K562 (cell line): Measurements from ENCODE around the gene RGS9BP.

ENCODE experiments used
- KLF6 ChIP-seq: fragments of 250-450 bp; sonication (Bioruptor Pico); IDR thresholded peaks from 2 replicates; pipeline ENCODE4 v1.4.0; 2020; ENCODE audit warnings: mild to moderate bottlenecking, moderate library complexity, borderline replicate concordance
- L3MBTL2 ChIP-seq: fragments of 450-650 bp; IDR thresholded peaks from 2 replicates; pipeline ENCODE4 v1.6.1; 2016; ENCODE audit warnings: mild to moderate bottlenecking, moderate library complexity
- MTA2 ChIP-seq: fragments of 450-650 bp; IDR thresholded peaks from 2 replicates; pipeline ENCODE4 v1.6.1; 2016; ENCODE audit warnings: low read depth
- MTF1 ChIP-seq: fragments of 250-450 bp; sonication (Bioruptor Pico); IDR thresholded peaks from 2 replicates; pipeline ENCODE4 v1.9.0; 2021; ENCODE audit warnings: moderate library complexity, mild to moderate bottlenecking, inconsistent platforms, borderline replicate concordance
- POLR2A ChIP-seq: fragments of 450-650 bp; conservative IDR thresholded peaks from 2 replicates; pipeline ENCODE4 v1.6.1; 2016
- RBBP5 ChIP-seq: fragments of 200-600 bp; sonication (generic); IDR thresholded peaks from 2 replicates; pipeline ENCODE4 v1.6.1; 2012; ENCODE audit warnings: borderline replicate concordance, mild to moderate bottlenecking, low read length, control low read depth, inconsistent platforms; ENCODE audit not compliant: insufficient read depth, poor library complexity, severe bottlenecking
- SREBF2 ChIP-seq: sonication (generic); formaldehyde crosslinking; IDR thresholded peaks from 2 replicates; pipeline ENCODE4 v1.4.0; 2020; ENCODE audit warnings: mild to moderate bottlenecking, missing genetic modification reagents
- ZNF253 ChIP-seq: fragments of 250-450 bp; sonication (Bioruptor Pico); conservative IDR thresholded peaks from 2 replicates; pipeline ENCODE4 v1.6.1; 2021; ENCODE audit warnings: mild to moderate bottlenecking
- TF ChIP-seq, protein P1 (sequence below), 3 experiments: IDR thresholded peaks in 2 of 3; conservative IDR thresholded peaks in 1 of 3; 2 replicates each; pipeline ENCODE4 v1.5.1; 2011 to 2012; ENCODE audit warnings: low read length in 3 of 3, mild to moderate bottlenecking in 3 of 3, control low read depth in 2 of 3, improper control_type of control experiment in 1 of 3, inconsistent platforms in 1 of 3, low read depth in 1 of 3, mixed read lengths in 1 of 3, moderate library complexity in 1 of 3; ENCODE audit not compliant: insufficient read depth in 2 of 3
- TF ChIP-seq, protein P2 (sequence below): sonication (generic); formaldehyde crosslinking; IDR thresholded peaks from 2 replicates; pipeline ENCODE4 v1.8.0; 2022; ENCODE audit warnings: mild to moderate bottlenecking, missing genetic modification reagents, borderline replicate concordance

DNA sequence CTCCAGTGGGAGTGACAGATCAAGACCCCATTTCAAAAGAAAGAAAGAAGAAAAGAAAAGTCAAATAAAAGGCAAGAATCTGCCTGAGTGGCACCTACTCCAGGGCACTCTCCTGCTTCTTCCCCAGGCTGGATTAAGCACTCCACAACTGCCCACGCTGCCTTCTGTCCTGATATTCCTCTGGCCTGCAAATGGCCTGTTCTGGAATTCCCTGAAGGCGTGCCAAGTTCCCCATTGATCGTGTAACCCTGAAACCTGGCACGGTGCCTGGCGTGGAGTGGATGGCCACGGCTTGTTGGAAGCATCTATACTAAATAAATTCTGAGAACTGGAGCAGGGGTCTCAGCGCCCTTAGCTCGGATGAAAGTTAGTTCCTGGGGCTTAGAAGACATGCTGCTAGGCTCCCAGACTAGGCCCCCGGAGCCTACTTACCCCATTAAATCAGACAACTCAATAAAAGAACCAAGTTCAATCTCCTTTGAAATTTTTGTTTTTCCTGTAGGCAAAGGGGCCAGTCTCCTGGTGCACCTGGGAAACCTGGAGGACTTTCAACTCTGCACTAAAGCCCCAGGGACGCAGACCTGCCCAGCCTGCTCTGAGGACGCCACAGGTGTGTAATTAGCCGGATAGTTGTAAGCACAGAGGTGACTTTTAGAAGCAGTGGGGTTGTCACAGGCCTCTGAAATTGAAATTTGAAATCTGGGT, 22.6 kb upstream of the RGS9BP start:
- TF ChIP-seq, protein P1, sequence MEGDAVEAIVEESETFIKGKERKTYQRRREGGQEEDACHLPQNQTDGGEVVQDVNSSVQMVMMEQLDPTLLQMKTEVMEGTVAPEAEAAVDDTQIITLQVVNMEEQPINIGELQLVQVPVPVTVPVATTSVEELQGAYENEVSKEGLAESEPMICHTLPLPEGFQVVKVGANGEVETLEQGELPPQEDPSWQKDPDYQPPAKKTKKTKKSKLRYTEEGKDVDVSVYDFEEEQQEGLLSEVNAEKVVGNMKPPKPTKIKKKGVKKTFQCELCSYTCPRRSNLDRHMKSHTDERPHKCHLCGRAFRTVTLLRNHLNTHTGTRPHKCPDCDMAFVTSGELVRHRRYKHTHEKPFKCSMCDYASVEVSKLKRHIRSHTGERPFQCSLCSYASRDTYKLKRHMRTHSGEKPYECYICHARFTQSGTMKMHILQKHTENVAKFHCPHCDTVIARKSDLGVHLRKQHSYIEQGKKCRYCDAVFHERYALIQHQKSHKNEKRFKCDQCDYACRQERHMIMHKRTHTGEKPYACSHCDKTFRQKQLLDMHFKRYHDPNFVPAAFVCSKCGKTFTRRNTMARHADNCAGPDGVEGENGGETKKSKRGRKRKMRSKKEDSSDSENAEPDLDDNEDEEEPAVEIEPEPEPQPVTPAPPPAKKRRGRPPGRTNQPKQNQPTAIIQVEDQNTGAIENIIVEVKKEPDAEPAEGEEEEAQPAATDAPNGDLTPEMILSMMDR (IDR thresholded peaks at IDR 0.05 in 2 of 3, conservative IDR thresholded peaks at IDR 0.05 in 1 of 3; ENCODE audit: insufficient read depth in 2 of 3, low read depth in 1 of 3, low read length in 3 of 3) = no peak
- TF ChIP-seq RBBP5 = no peak
- TF ChIP-seq MTF1 (CRISPR knock-in tag) = no peak
- TF ChIP-seq L3MBTL2 = no peak
- TF ChIP-seq MTA2 = no peak
- no peak for TF ChIP-seq POLR2A
- TF ChIP-seq, protein P2, sequence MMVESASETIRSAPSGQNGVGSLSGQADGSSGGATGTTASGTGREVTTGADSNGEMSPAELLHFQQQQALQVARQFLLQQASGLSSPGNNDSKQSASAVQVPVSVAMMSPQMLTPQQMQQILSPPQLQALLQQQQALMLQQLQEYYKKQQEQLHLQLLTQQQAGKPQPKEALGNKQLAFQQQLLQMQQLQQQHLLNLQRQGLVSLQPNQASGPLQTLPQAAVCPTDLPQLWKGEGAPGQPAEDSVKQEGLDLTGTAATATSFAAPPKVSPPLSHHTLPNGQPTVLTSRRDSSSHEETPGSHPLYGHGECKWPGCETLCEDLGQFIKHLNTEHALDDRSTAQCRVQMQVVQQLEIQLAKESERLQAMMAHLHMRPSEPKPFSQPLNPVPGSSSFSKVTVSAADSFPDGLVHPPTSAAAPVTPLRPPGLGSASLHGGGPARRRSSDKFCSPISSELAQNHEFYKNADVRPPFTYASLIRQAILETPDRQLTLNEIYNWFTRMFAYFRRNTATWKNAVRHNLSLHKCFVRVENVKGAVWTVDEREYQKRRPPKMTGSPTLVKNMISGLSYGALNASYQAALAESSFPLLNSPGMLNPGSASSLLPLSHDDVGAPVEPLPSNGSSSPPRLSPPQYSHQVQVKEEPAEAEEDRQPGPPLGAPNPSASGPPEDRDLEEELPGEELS (CRISPR knock-in tag) = no peak
- no peak for TF ChIP-seq SREBF2 (CRISPR knock-in tag)
- TF ChIP-seq KLF6 = no peak
- no peak for TF ChIP-seq ZNF253 (CRISPR knock-in tag)
